ENCODE data around the gene COL27A1.
"Not testable (repeated sequence)": the region's sequence is repeated elsewhere in the genome, so short reads cannot be mapped to it uniquely, and the experiment has no call there.

COL27A1 gene

GRCh38 chr9:114123031-114123977, 32.0 kb upstream of the COL27A1 start:
- no peak for DNase-seq (ENCODE audit: low read depth in 1 of 2, low spot score in 1 of 2)

GRCh38 chr9:114124138-114124537, 31.2 kb upstream of the COL27A1 start:
- DNase-seq (ENCODE audit: low read depth in 1 of 2, low spot score in 1 of 2) = no peak

GRCh38 chr9:114124666-114125475, 30.5 kb upstream of the COL27A1 start:
- DNase-seq (ENCODE audit: low read depth in 1 of 2, low spot score in 1 of 2) = no peak

GRCh38 chr9:114125476-114126013, 29.8 kb upstream of the COL27A1 start:
- no peak for DNase-seq (ENCODE audit: low read depth in 1 of 2, low spot score in 1 of 2)

GRCh38 chr9:114126247-114127060, 28.9 kb upstream of the COL27A1 start:
- DNase-seq (ENCODE audit: low read depth in 1 of 2, low spot score in 1 of 2) = no peak

- not testable (repeated sequence) for DNase-seq (ENCODE audit: low read depth in 1 of 2, low spot score in 1 of 2)
Observed at GRCh38 chr9:114128759-114129158, 26.6 kb upstream of the COL27A1 start.

GRCh38 chr9:114130141-114130540, 25.2 kb upstream of the COL27A1 start:
- DNase-seq (ENCODE audit: low read depth in 1 of 2, low spot score in 1 of 2) = no peak

- DNase-seq (ENCODE audit: low read depth in 1 of 2, low spot score in 1 of 2) = no peak
Observed at GRCh38 chr9:114130624-114131277, 24.6 kb upstream of the COL27A1 start.

- DNase-seq (ENCODE audit: low read depth in 1 of 2, low spot score in 1 of 2) = no peak
Observed at GRCh38 chr9:114131808-114132549, 23.4 kb upstream of the COL27A1 start.

- DNase-seq (ENCODE audit: low read depth in 1 of 2, low spot score in 1 of 2) = no peak
Observed at GRCh38 chr9:114132550-114132918, 22.8 kb upstream of the COL27A1 start.

- no peak for DNase-seq (ENCODE audit: low read depth in 1 of 2, low spot score in 1 of 2)
Observed at GRCh38 chr9:114134827-114135396, 20.4 kb upstream of the COL27A1 start.

GRCh38 chr9:114137831-114138230, 17.5 kb upstream of the COL27A1 start:
- DNase-seq (ENCODE audit: low read depth in 1 of 2, low spot score in 1 of 2) = no peak

GRCh38 chr9:114138552-114138971, 16.8 kb upstream of the COL27A1 start:
- DNase-seq (ENCODE audit: low read depth in 1 of 2, low spot score in 1 of 2) = no peak

GRCh38 chr9:114139071-114139470, 16.3 kb upstream of the COL27A1 start:
- no peak for DNase-seq (ENCODE audit: low read depth in 1 of 2, low spot score in 1 of 2)

- no peak for DNase-seq (ENCODE audit: low read depth in 1 of 2, low spot score in 1 of 2)
Observed at GRCh38 chr9:114140401-114140800, 14.9 kb upstream of the COL27A1 start.

GRCh38 chr9:114140850-114141249, 14.5 kb upstream of the COL27A1 start:
- no peak for DNase-seq (ENCODE audit: low read depth in 1 of 2, low spot score in 1 of 2)

GRCh38 chr9:114141553-114142402, 13.6 kb upstream of the COL27A1 start:
- DNase-seq (ENCODE audit: low read depth in 1 of 2, low spot score in 1 of 2) = no peak

- no peak for DNase-seq (ENCODE audit: low read depth in 1 of 2, low spot score in 1 of 2)
Observed at GRCh38 chr9:114143234-114143633, 12.1 kb upstream of the COL27A1 start.

Data from stimulated activated CD4-positive, alpha-beta T cell treated with anti-CD3 and anti-CD28 coated beads, Interleukin-15, amount 100 ng/mL, for 1 hour (primary cell).